K562 (cell line): Measurements from ENCODE around the gene PITPNC1. TPM values are rescaled to one million over a fixed set of nuclear protein-coding genes. Genes with fewer than 3 reads are reported as not detected.

ENCODE experiments used
- ATAC-seq: fragments of 200-7000 bp; cut with Tn5 transposase; 3 replicates; pipeline ENCODE4 v1.9.1; 2020; ENCODE audit warnings: moderate library complexity
- BruUV-seq: library from RNA; stranded (reverse); fragments of 400-500 nt; replicated peaks from 2 replicates; lab custom pipeline; 2021; lab: Mats Ljungman, UMichigan
- CTCF ChIA-PET: fragments of 300-600 bp; formaldehyde crosslinking; extraction: SDS; loops from one replicate; lab custom pipeline; 2021; ENCODE audit warnings: low intra/inter-chr PET ratio; lab: Yijun Ruan, JAX
- POLR2A ChIA-PET: fragments of 300-600, 350-650 bp; sonication (Branson Sonifier 250); formaldehyde crosslinking; extraction: SDS; loops from one replicate; lab custom pipeline; 2021; ENCODE audit warnings: antibody characterized with exemption, inconsistent platforms; lab: Yijun Ruan, JAX
- DNase-seq, 4 experiments: peaks; one replicate each; pipeline versions ENCODE4 v3.0.0 to v3.0.0-alpha.2; 2011 to 2018; ENCODE audit warnings: low spot score in 3 of 4, mixed read lengths in 3 of 4; ENCODE audit errors: extremely low read depth in 1 of 4
- FAIRE-seq: peaks from 2 replicates; lab custom pipeline; 2011; peaks lifted over from hg19 to GRCh38; lab: Jason Lieb, UNC
- H2AFZ ChIP-seq: 2 replicates; pipeline ENCODE4 v1.6.0; 2011; ENCODE audit warnings: low read depth, low read length, control low read depth, inconsistent platforms
- H3K27ac ChIP-seq: fragments of 200-600 bp; 3 replicates; pipeline ENCODE4 v1.8.0; 2011; ENCODE audit warnings: low read depth, mild to moderate bottlenecking, control low read depth, inconsistent platforms, low read length, moderate library complexity, mixed read lengths; ENCODE audit errors: extremely low read depth
- H3K27me3 ChIP-seq, 2 experiments: fragments of 300-600 bp in 1 of 2; 2 replicates in 1 of 2; 3 replicates in 1 of 2; pipeline versions ENCODE4 v1.6.0 to v1.8.0; 2011; ENCODE audit warnings: inconsistent platforms in 2 of 2, low read length in 2 of 2, mild to moderate bottlenecking in 1 of 2, mixed read lengths in 1 of 2, moderate library complexity in 1 of 2; ENCODE audit not compliant: control insufficient read depth in 2 of 2, insufficient read depth in 2 of 2
- H3K36me3 ChIP-seq: fragments of 300-600 bp; 3 replicates; pipeline ENCODE4 v1.8.0; 2011; ENCODE audit warnings: mild to moderate bottlenecking, low read length, inconsistent platforms; ENCODE audit not compliant: control insufficient read depth, insufficient read depth
- H3K4me1 ChIP-seq, 2 experiments: fragments of 200-600 bp in 1 of 2; replicated peaks in 1 of 2; 2 replicates in 1 of 2; 3 replicates in 1 of 2; pipeline versions ENCODE4 v1.5.1 to v1.8.0; 2011; ENCODE audit warnings: inconsistent platforms in 2 of 2, low read length in 2 of 2, mild to moderate bottlenecking in 1 of 2, mixed read lengths in 1 of 2, moderate library complexity in 1 of 2; ENCODE audit not compliant: control insufficient read depth in 2 of 2, insufficient read depth in 2 of 2
- H3K4me2 ChIP-seq: 2 replicates; pipeline ENCODE4 v1.6.1; 2011; ENCODE audit warnings: low read length, control low read depth, inconsistent platforms, mixed read lengths; ENCODE audit not compliant: insufficient read depth
- H3K4me3 ChIP-seq: fragments of 200-600 bp; sonication (generic), shearing (Covaris generic); 2 replicates; pipeline ENCODE4 v1.5.1; 2016; ENCODE audit warnings: control low read depth, inconsistent platforms
- H3K79me2 ChIP-seq: fragments of 200-600 bp; 3 replicates; pipeline ENCODE4 v1.8.0; 2011; ENCODE audit warnings: low read length, inconsistent platforms; ENCODE audit not compliant: control insufficient read depth, insufficient read depth
- H3K9ac ChIP-seq, 2 experiments: 2 replicates each; pipeline versions ENCODE4 v1.6.0 to v1.6.1; 2011; ENCODE audit warnings: low read depth in 2 of 2, low read length in 2 of 2, control low read depth in 1 of 2, inconsistent platforms in 1 of 2, mild to moderate bottlenecking in 1 of 2, mixed read lengths in 1 of 2; ENCODE audit not compliant: insufficient read depth in 1 of 2
- H3K9me1 ChIP-seq: one replicate; pipeline ENCODE4 v1.6.0; 2011; ENCODE audit warnings: inconsistent platforms, mild to moderate bottlenecking, low read length, moderate library complexity; ENCODE audit not compliant: control insufficient read depth, insufficient read depth
- H3K9me3 ChIP-seq: replicated peaks from 2 replicates; pipeline ENCODE4 v1.5.1; 2011; ENCODE audit warnings: low read depth, low read length, inconsistent platforms; ENCODE audit not compliant: control insufficient read depth, insufficient read depth
- H4K20me1 ChIP-seq: replicated peaks from 2 replicates; pipeline ENCODE4 v1.6.1; 2011; ENCODE audit warnings: low read length, inconsistent platforms, mixed read lengths; ENCODE audit not compliant: control insufficient read depth, insufficient read depth
- ATF2 ChIP-seq: sonication (generic); formaldehyde crosslinking; IDR thresholded peaks from 2 replicates; pipeline ENCODE4 v1.8.1; 2022; ENCODE audit warnings: missing genetic modification reagents
- ZNF3 ChIP-seq: fragments of 250-450 bp; sonication (Bioruptor Pico); IDR thresholded peaks from 2 replicates; pipeline ENCODE4 v1.5.0; 2021; ENCODE audit warnings: mild to moderate bottlenecking, moderate library complexity
- WGBS: fragments of 100-300 bp; shearing (Covaris generic); methylation state at CpG from one replicate; pipeline ENCODE4 v1.1.6; 2016; ENCODE audit warnings: low coverage, mixed read lengths; ENCODE audit not compliant: insufficient coverage; ENCODE audit errors: missing lambda C conversion rate; 5-methylcytosine and 5-hydroxymethylcytosine counted together
- in situ Hi-C: fragments of 300-500 bp; cut with MboI; formaldehyde crosslinking; loops from 4 replicates; pipeline ENCODE4 v1.15.0; 2018; ENCODE audit warnings: inconsistent platforms, mixed read lengths
- intact Hi-C: fragments of 100-400 bp; cut with micrococcal nuclease; formaldehyde crosslinking; loops from 2 replicates; pipeline ENCODE4 v1.14.2; 2022
- polyA plus RNA-seq, 8 experiments: library from polyadenylated mRNA; depleted of rRNA in 4 of 8; stranded (reverse) in 5 of 8; unstranded in 3 of 8; fragments of >200 nt; fragmentation: Nextera tagmentation in 2 of 8; fragmentation: Illumina TruSeq in 1 of 8; extraction: Ambion mirVana in 2 of 8; extraction: Trizol in 1 of 8; gene quantifications; 2 replicates each; pipeline versions ENCODE4 v1.2.1 to v1.2.3, GENCODE V29; 2011 to 2014; ENCODE audit warnings: inconsistent platforms in 1 of 8, missing spikeins in 1 of 8
- total RNA-seq, 7 experiments: library from RNA; depleted of rRNA in 6 of 7; stranded (reverse); fragments of >200 nt in 6 of 7; fragmentation: Illumina TruSeq in 2 of 7; extraction: Trizol in 2 of 7; gene quantifications; 2 replicates each; pipeline versions ENCODE4 v1.2.1 to v1.2.3, GENCODE V29; 2011 to 2021; ENCODE audit warnings: low replicate concordance in 1 of 7

The PITPNC1 gene
- total and polyA plus RNA-seq, 9 of the 15 experiments (the other 6 are each of a cell fraction or from before 2014, with no cell fraction given): 0.11 to 1.1 (median 0.65) TPM

GRCh38 chr17:67358612-67359011 lies 18.5 kb upstream of the PITPNC1 start:
- no peak overlapping the region for H3K27ac ChIP-seq
- no peaks in the 10 kb centered on the region for H3K9me3 ChIP-seq
- ChIA-PET POLR2A (no interaction called here), CTCF (no interaction called here)
- intact Hi-C loops: no loop called here
- peaks cover 25% of the 10 kb centered on the region for H4K20me1 ChIP-seq
- ATAC-seq (no peak), FAIRE-seq (no peak), DNase-seq (no peak)
- peaks cover 1 to 5% of the 10 kb centered on the region in 2 experiments; a peak in 2 of 5 replicates for H3K4me1 ChIP-seq
- no peak overlapping the region for H2AFZ ChIP-seq
- peaks cover 92% of the 10 kb centered on the region for H3K36me3 ChIP-seq
- peaks cover 4% of the 10 kb centered on the region for H3K9me1 ChIP-seq
- TF ChIP-seq ATF2 (CRISPR knock-in tag): no peak
- TF ChIP-seq ZNF3 (CRISPR knock-in tag): no peak
- in situ Hi-C loops: no loop called here
- H3K79me2 ChIP-seq: peaks cover 82% of the 10 kb centered on the region
- no TSS peak for BruUV-seq
- WGBS: 91% methylated on average over 2 of the region's 2 CpGs
- no peaks in the 10 kb centered on the region for H3K27me3 ChIP-seq
- no peak overlapping the region for H3K9ac ChIP-seq
- H3K4me2 ChIP-seq: no peak overlapping the region
- H3K4me3 ChIP-seq: no peak overlapping the region
